GM19328 (cell line): ENCODE data around the gene CD302.
"Not testable (repeated sequence)": the region's sequence is repeated elsewhere in the genome, so short reads cannot be mapped to it uniquely, and the experiment has no call there.

Source experiments
- ATAC-seq: cut with Tn5 transposase; IDR thresholded peaks from one replicate; pipeline ENCODE4 v1.9.1; 2021; ENCODE audit warnings: mild to moderate bottlenecking, moderate library complexity; ENCODE audit not compliant: unreplicated experiment

Gene CD302

DNA sequence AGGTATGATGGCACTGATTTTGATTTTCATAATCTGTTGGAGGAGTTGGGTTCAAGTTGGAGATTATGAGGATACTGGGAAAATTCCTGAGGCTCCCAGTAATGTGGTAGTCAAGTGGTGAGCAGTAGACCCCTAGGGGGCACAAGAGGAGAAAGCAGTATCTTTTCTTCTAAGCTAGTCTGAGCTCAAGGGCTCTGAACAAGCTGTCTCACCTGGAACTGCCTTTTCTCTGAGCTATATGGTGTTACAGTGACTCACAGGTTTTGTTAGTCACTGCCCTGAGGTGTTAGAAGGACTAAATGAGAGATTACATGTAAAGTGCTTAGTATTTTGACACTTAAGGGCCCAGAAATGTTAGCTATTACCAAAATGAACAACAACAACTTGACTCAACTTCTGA, 42.2 kb downstream of the CD302 start:
- ATAC-seq: no peak

GRCh38 chr2:159755014-159755413, 43.0 kb downstream of the CD302 start:
- no peak for ATAC-seq

DNA sequence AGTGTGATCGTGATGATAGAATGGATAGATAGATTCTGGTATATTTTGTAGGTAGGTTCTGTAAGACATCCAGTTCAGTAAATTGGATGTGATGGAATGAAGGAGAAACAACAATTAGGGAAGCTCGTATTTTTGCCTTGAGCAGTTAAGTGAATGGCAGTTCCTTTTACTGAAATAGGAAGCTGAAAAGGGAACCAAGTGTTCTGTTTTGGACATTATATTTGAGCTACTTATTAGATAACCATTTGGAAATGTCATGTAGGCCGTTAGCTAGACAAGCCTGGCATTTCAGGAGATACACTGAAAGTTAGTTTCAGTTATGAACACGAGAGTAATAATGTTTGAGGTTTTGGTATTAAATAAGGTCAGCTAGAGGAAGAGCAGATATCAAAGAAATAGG, 44.2 kb downstream of the CD302 start:
- ATAC-seq: no peak

DNA sequence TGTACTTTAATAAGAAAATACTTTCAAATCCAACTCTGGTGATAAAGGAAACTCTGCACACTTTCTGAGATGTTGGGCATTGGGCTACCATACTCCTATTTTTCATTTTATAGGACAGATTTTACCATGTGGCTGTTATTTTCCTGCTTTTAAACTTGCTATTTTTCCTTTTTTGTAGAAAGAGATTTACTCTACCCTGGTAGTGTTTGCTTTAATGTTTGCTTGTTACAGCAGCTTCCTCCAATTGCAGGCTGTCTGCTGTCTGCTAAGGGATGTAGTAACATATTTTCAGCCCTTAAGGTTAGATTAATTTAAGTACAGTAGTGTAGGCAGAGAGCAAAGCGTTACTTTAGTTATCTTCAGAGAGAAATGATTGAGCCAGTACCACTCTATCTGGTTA, 47.1 kb downstream of the CD302 start:
- ATAC-seq: no peak

GRCh38 chr2:159748089-159748488, 49.9 kb downstream of the CD302 start:
- no peak for ATAC-seq

- ATAC-seq: not testable (repeated sequence)
Measured at GRCh38 chr2:159745237-159745636, 52.8 kb downstream of the CD302 start.

- ATAC-seq: no peak
Measured at GRCh38 chr2:159744363-159744762, 53.6 kb downstream of the CD302 start.

- no peak for ATAC-seq
Measured at GRCh38 chr2:159742846-159743245, 55.2 kb downstream of the CD302 start.

GRCh38 chr2:159738509-159739390, 59.3 kb downstream of the CD302 start:
- ATAC-seq: no peak

DNA sequence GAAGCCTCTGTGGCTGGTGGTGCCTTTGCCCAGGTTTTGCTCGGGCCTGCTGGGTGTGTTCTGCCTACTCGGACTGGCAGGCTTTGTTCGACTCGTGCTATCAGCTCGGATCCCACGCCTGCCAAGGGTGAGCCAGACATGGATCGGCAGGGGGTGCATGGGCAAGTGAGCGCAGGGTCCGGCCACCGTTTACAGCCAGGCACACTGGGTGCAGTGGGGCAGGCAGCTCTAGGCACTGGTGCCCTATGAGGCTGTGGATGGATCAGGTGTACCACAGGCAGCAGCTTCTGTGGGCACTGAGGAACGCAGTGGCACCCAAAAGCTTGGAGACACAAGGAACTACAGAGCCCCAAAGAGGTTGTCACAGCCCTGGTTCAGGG, 60.1 kb downstream of the CD302 start:
- ATAC-seq: no peak

DNA sequence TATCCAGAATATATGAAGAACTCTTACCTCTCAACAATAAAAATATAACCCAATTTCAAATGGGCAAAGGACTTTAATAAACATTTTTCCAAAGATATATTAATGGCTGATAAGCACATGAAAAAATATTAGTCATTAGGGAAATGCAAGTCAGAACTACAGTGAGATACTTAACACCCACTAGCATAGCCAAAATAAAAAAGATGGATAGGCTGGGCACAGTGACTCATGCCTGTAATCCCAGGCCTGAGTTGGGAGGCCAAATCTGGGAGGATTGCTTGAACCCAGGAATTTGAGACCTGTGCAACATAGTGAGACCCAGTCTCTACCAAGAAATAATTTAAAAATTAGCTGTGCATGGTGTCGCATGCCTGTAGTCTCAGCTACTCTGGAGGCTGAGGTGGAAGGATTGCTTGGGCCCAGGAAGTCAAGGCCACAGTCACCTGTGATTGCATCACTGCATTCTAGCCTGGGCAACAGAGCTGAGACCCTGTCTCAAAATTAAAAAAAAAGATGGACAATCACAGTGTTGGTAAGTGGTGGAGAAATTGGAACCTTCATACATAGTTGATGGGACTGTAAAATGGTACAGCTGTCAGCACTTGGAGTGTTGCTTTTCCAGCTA, 60.6 kb downstream of the CD302 start:
- ATAC-seq: no peak

DNA sequence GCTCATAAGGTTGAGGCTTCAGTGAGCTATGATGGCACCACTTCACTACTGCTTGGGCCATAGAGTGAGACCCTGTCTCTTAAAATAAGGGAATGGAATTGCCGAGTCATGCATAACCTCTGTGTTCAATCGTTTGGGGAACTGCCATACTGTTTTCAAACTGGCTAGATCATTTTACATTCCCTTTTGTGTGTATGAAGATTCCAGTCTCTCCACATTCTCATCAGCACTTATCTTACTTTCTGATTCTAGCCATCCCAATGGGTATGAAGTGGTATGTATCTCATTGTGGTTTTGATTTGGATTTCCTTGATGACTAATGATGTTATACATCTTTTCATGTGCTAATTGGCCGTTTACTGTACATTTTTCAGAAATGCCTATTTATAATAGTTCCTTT, 62.0 kb downstream of the CD302 start:
- no peak for ATAC-seq

GRCh38 chr2:159735648-159736047, 62.4 kb downstream of the CD302 start:
- no peak for ATAC-seq

DNA sequence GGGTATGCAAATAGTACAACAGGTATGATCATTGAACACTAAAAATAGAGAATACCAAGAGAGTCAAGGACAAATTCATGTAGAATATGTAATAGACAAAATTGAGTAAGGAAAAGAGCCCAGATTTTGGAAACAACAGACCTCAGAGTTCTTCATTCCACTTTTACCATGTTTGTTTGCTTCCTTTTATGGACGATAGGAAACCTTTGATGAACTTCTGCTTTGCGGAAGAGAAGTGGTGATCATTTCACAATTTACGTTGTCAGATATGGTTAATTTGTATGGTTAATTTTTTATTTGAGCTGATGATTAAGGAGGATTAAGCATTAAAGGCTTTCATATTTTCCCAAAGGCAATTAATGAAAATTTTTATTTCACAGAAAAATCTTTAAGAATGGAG, 69.4 kb downstream of the CD302 start:
- no peak for ATAC-seq

GRCh38 chr2:159725713-159726112, 72.3 kb downstream of the CD302 start:
- no peak for ATAC-seq

- not testable (repeated sequence) for ATAC-seq
Measured at GRCh38 chr2:159724795-159725572, 73.0 kb downstream of the CD302 start.

GRCh38 chr2:159722580-159722979, 75.4 kb downstream of the CD302 start:
- no peak for ATAC-seq

GRCh38 chr2:159720676-159721075, 77.3 kb downstream of the CD302 start:
- no peak for ATAC-seq
